Measurements from ENCODE around the gene MYO1B. TPM values are rescaled to one million over a fixed set of nuclear protein-coding genes. Genes with fewer than 3 reads are reported as not detected.

The MYO1B gene
- total and polyA plus RNA-seq, 2 of the 8 experiments (the other 6 are each of a cell fraction or from before 2014, with no cell fraction given): 15.5 to 61.2 TPM

DNA sequence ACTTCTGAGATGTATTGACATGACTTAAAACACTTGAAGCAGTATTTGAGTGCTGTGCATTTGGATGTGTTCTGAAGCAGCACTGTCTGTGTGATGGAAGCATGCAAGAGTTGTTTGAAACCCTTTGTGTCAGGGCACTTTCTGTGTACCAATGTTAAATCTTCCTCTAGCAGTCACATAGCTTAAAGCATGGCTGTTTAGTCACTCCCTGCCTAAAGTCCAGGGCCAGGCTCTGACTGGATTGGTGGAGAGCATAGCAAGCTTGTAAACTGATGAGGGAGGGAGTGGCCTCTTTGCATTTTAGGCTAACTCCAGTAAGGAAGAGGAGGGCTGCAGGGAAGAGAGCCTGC is 73.5 kb downstream of the MYO1B start:
- Histone ChIP-seq H3K79me2 (ENCODE audit: control insufficient read depth in 1 of 2, insufficient read depth in 2 of 2, low read length in 2 of 2) (peaks cover 0 to 75% of the 10 kb centered on the region in 2 experiments; a peak in 3 of 4 replicates), H3K18ac (ENCODE audit: extremely low read depth, low read length) (no peak overlapping the region), H3K14ac (ENCODE audit: insufficient read length) (no peak overlapping the region), H4K8ac (ENCODE audit: extremely low read depth, insufficient read depth, low read length) (no peak overlapping the region), H3K23ac (ENCODE audit: insufficient read length) (no peak overlapping the region), H3K27me3 (replicated peaks in 1 of 4; ENCODE audit: control insufficient read depth in 3 of 4, extremely low read depth in 1 of 4, insufficient read depth in 3 of 4, low read length in 3 of 4) (no peaks in the 10 kb centered on the region), H3K27ac (ENCODE audit: low read depth, low read length) (no peak overlapping the region), H3K36me3 (ENCODE audit: control insufficient read depth in 2 of 4, insufficient read depth in 4 of 4, low read length in 3 of 4) (no peaks in the 10 kb centered on the region), H2BK20ac (ENCODE audit: low read length) (no peak overlapping the region), H3K4me1 (replicated peaks in 1 of 4; ENCODE audit: control insufficient read depth in 3 of 4, insufficient read depth in 4 of 4, low read length in 3 of 4) (peaks cover 1 to 24% (median 16%) of the 10 kb centered on the region in 4 experiments; a peak in 4 of 7 replicates), H3K4ac (replicated peaks; ENCODE audit: insufficient read length, low read depth, low read length) (no peak overlapping the region), H3K56ac (replicated peaks; ENCODE audit: insufficient read length, low read depth, low read length) (no peak overlapping the region), H2BK15ac (ENCODE audit: low read length) (no peak overlapping the region), H4K5ac (ENCODE audit: insufficient read length, low read depth, low read length) (no peak overlapping the region), H3K79me1 (ENCODE audit: low read depth, low read length) (peaks cover 3% of the 10 kb centered on the region; the same call in 1 of the 2 replicates), H4K20me1 (replicated peaks in 1 of 2; ENCODE audit: control insufficient read depth in 1 of 2, insufficient read depth in 2 of 2, low read length in 2 of 2) (peaks cover 0 to 4% of the 10 kb centered on the region in 2 experiments), H2AFZ (ENCODE audit: low read length) (no peak overlapping the region), H2BK5ac (ENCODE audit: low read depth, low read length) (no peak overlapping the region), H3K9ac (replicated peaks in 1 of 4; ENCODE audit: extremely low read depth in 1 of 4, low read depth in 3 of 4, low read length in 3 of 4) (no peak overlapping the region), H3K4me3 (ENCODE audit: extremely low read depth in 1 of 4, insufficient read depth in 2 of 4, low read depth in 3 of 4, low read length in 4 of 4) (no peak overlapping the region), H2AK5ac (ENCODE audit: low read depth, low read length) (no peak overlapping the region), H3K4me2 (ENCODE audit: insufficient read depth in 1 of 2, low read depth in 2 of 2, low read length in 2 of 2) (no peak overlapping the region), H2BK120ac (replicated peaks; ENCODE audit: low read depth, low read length) (no peak overlapping the region), H2BK12ac (ENCODE audit: low read depth, low read length) (no peak overlapping the region), H3K23me2 (ENCODE audit: low read depth, low read length) (peaks cover 2% of the 10 kb centered on the region; the same call in 1 of the 2 replicates), H4K91ac (replicated peaks; ENCODE audit: insufficient read length, low read length) (no peak overlapping the region), H3K9me3 (ENCODE audit: insufficient read depth in 2 of 2, low read depth in 1 of 2, low read length in 1 of 2) (no peaks in the 10 kb centered on the region; a peak in 1 of 4 replicates)
- no peak for DNase-seq (ENCODE audit: low read depth in 1 of 2, low spot score in 2 of 2)
- CTCF ChIA-PET (ENCODE audit: partially characterized antibody): interaction anchor here (0.6 to 5.3 kb wide), 8 partner anchors 8 to 266 kb away, joined by 3 to 32 read pairs (median 3); no protein-coding TSS in a partner anchor
- TF ChIP-seq SP1 (IDR thresholded peaks at IDR 0.05; ENCODE audit: low read depth, low read length): no peak
- TF ChIP-seq FOSL1 (IDR thresholded peaks at IDR 0.05; ENCODE audit: insufficient read depth, low read depth, low read length): no peak
- no peak for TF ChIP-seq MAFK (IDR thresholded peaks at IDR 0.05; ENCODE audit: low read depth, low read length)
- no peak for TF ChIP-seq TCF12 (IDR thresholded peaks at IDR 0.05; ENCODE audit: low read depth, low read length)
- no peak for TF ChIP-seq CBX8 (IDR thresholded peaks at IDR 0.05; ENCODE audit: borderline replicate concordance, low read depth, low read length)
- TF ChIP-seq KDM1A (IDR thresholded peaks at IDR 0.05; ENCODE audit: borderline replicate concordance, low read length): no peak
- FAIRE-seq: peak; percentile 85
- POLR2A ChIA-PET (ENCODE audit: partially characterized antibody): interaction anchor here (0.7 kb wide), 1 partner anchor 219 kb away, joined by 3 read pairs; no protein-coding TSS in a partner anchor

All from H1 (cell line).